MM.1S (cell line): ENCODE results near the gene ARSI.

ENCODE experiments used
- EZH2 ChIP-seq: fragments of 300-600 bp; sonication (generic); optimal IDR thresholded peaks from 2 replicates; pipeline ENCODE3; 2017; ENCODE audit warnings: low read depth, mild to moderate bottlenecking, antibody characterized with exemption, low read length, mixed read lengths
- TF ChIP-seq, protein P1 (sequence below): fragments of 300-600 bp; sonication (generic); IDR thresholded peaks from 2 replicates; pipeline ENCODE4 v1.5.1; 2016; ENCODE audit warnings: antibody characterized with exemption, low read length, mixed read lengths

DNA sequence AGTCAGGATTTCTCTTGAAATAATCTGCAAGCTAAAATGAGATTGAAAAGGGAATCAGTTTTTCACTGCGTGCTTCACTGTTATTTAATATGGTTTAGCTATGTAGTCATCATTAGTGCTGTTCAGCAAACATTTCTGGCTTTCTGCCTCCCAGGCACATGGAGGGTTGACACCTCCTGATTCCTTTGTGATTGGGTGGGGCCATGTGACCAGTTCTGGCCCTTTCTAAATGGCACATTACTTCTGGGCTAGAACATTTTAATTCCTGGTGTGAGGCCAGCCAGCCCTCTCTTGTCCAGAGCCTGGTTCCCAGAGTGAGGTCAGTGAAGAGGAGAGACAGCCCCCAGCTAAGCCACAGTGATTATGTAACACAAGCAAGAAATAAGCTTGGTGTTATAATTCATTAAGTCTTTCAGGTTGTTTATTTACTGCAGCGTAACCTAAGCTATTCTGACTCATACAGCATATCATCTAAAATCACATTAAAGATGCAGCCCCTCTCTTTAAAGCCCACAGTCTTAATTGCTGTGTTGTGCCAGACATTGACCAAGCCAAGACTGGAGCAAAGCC lies 17.4 kb upstream of the ARSI start:
- TF ChIP-seq, protein P1, sequence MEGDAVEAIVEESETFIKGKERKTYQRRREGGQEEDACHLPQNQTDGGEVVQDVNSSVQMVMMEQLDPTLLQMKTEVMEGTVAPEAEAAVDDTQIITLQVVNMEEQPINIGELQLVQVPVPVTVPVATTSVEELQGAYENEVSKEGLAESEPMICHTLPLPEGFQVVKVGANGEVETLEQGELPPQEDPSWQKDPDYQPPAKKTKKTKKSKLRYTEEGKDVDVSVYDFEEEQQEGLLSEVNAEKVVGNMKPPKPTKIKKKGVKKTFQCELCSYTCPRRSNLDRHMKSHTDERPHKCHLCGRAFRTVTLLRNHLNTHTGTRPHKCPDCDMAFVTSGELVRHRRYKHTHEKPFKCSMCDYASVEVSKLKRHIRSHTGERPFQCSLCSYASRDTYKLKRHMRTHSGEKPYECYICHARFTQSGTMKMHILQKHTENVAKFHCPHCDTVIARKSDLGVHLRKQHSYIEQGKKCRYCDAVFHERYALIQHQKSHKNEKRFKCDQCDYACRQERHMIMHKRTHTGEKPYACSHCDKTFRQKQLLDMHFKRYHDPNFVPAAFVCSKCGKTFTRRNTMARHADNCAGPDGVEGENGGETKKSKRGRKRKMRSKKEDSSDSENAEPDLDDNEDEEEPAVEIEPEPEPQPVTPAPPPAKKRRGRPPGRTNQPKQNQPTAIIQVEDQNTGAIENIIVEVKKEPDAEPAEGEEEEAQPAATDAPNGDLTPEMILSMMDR, result no peak
- no peak for TF ChIP-seq EZH2
